Stimulated activated CD8-positive, alpha-beta memory T cell treated with anti-CD3 and anti-CD28 coated beads, Interleukin-7, amount 100 ng/mL, for 1 hour (primary cell): ENCODE data around the gene NCS1.

Experiments used
- DNase-seq, 2 donors: peaks; one replicate each; pipeline ENCODE4 v3.0.0-alpha.2; 2020; ENCODE audit warnings: low read depth in 2 of 2

The NCS1 gene

GRCh38 chr9:130176760-130177159 lies 4.6 kb downstream of the NCS1 start:
- no peak for DNase-seq

- no peak for DNase-seq
These were observed 5.9 kb downstream of the NCS1 start for GRCh38 chr9:130177898-130178805.

GRCh38 chr9:130179331-130179907 lies 7.2 kb downstream of the NCS1 start:
- DNase-seq, result no peak

- DNase-seq, result no peak
These were observed 8.3 kb downstream of the NCS1 start for GRCh38 chr9:130180516-130180915.

- no peak for DNase-seq
These were observed 9.6 kb downstream of the NCS1 start for GRCh38 chr9:130181678-130182380.

GRCh38 chr9:130182381-130182909 lies 10.2 kb downstream of the NCS1 start:
- no peak for DNase-seq

- DNase-seq, result no peak
These were observed 11.0 kb downstream of the NCS1 start for GRCh38 chr9:130183133-130183762.

- DNase-seq, result no peak
These were observed 12.8 kb downstream of the NCS1 start for GRCh38 chr9:130185017-130185416.

GRCh38 chr9:130185490-130186031 lies 13.4 kb downstream of the NCS1 start:
- DNase-seq, result no peak

GRCh38 chr9:130186051-130186450 lies 13.8 kb downstream of the NCS1 start:
- DNase-seq, result no peak

GRCh38 chr9:130186839-130187522 lies 14.8 kb downstream of the NCS1 start:
- DNase-seq, result no peak

GRCh38 chr9:130187523-130187846 lies 15.3 kb downstream of the NCS1 start:
- DNase-seq, result no peak

- no peak for DNase-seq
These were observed 16.8 kb downstream of the NCS1 start for GRCh38 chr9:130188860-130189481.

- DNase-seq, result no peak
These were observed 17.6 kb downstream of the NCS1 start for GRCh38 chr9:130189840-130190239.

GRCh38 chr9:130191068-130191748 lies 19.0 kb downstream of the NCS1 start:
- no peak for DNase-seq

- no peak for DNase-seq
These were observed 19.5 kb downstream of the NCS1 start for GRCh38 chr9:130191749-130192120.

- no peak for DNase-seq
These were observed 20.3 kb downstream of the NCS1 start for GRCh38 chr9:130192382-130192999.

- no peak for DNase-seq
These were observed 20.9 kb downstream of the NCS1 start for GRCh38 chr9:130193103-130193502.

GRCh38 chr9:130193531-130194377 lies 21.6 kb downstream of the NCS1 start:
- no peak for DNase-seq
